Common myeloid progenitor, CD34-positive (primary cell): ENCODE results near the gene ANKRD52.
A peak's percentile ranks its signal among the peaks of the same experiment; 100 is the strongest.

Experiments
- CTCF ChIA-PET: fragments of 350-600 bp; sonication (Branson Sonifier 250); formaldehyde crosslinking; loops from one replicate; lab custom pipeline; 2021; ENCODE audit warnings: antibody characterized with exemption; lab: Charles Lee
- POLR2A ChIA-PET: fragments of 350-600 bp; sonication (Branson Sonifier 250); formaldehyde crosslinking; loops from one replicate; lab custom pipeline; 2021; ENCODE audit warnings: antibody characterized with exemption; lab: Charles Lee
- DNase-seq, 3 donors: peaks; one replicate each; pipeline versions ENCODE4 v3.0.0 to v3.0.0-alpha.2; 2013
- H3K27ac ChIP-seq, 2 experiments: 1 replicate in 1 of 2; 2 replicates in 1 of 2; pipeline ENCODE4 v1.7.0; 2013; ENCODE audit warnings: inconsistent platforms in 2 of 2, low read length in 2 of 2, mild to moderate bottlenecking in 2 of 2, low read depth in 1 of 2, moderate library complexity in 1 of 2; ENCODE audit not compliant: severe bottlenecking in 2 of 2, insufficient read depth in 1 of 2, poor library complexity in 1 of 2
- H3K27me3 ChIP-seq, 5 experiments: replicated peaks in 2 of 5; 1 replicate in 3 of 5; 2 replicates in 2 of 5; pipeline versions ENCODE4 v1.6.1 to v1.7.0; 2013; ENCODE audit warnings: low read length in 4 of 5, mild to moderate bottlenecking in 2 of 5, moderate library complexity in 2 of 5, inconsistent platforms in 1 of 5; ENCODE audit not compliant: insufficient read depth in 5 of 5, control insufficient read depth in 4 of 5
- H3K36me3 ChIP-seq, 4 experiments: 1 replicate in 2 of 4; 2 replicates in 2 of 4; pipeline versions ENCODE4 v1.6.1 to v1.7.0; 2013; ENCODE audit warnings: low read length in 3 of 4, control low read depth in 1 of 4, mild to moderate bottlenecking in 1 of 4; ENCODE audit not compliant: control insufficient read depth in 4 of 4, insufficient read depth in 4 of 4
- H3K4me1 ChIP-seq, 4 experiments: 1 replicate in 3 of 4; 2 replicates in 1 of 4; pipeline versions ENCODE4 v1.6.1 to v1.7.1; 2013; ENCODE audit warnings: low read length in 3 of 4, mild to moderate bottlenecking in 3 of 4, control low read depth in 1 of 4, inconsistent platforms in 1 of 4, moderate library complexity in 1 of 4; ENCODE audit not compliant: control insufficient read depth in 4 of 4, insufficient read depth in 4 of 4; ENCODE audit errors: control extremely low read depth in 1 of 4
- H3K4me3 ChIP-seq, 7 experiments: 1 replicate in 4 of 7; 2 replicates in 3 of 7; pipeline versions ENCODE4 v1.5.1 to v1.7.0; 2013; ENCODE audit warnings: mild to moderate bottlenecking in 7 of 7, low read length in 6 of 7, moderate library complexity in 6 of 7, inconsistent platforms in 2 of 7, low read depth in 2 of 7, control low read depth in 1 of 7; ENCODE audit not compliant: insufficient read depth in 4 of 7, control insufficient read depth in 1 of 7; ENCODE audit errors: extremely low read depth in 1 of 7
- H3K9me3 ChIP-seq, 5 experiments: 1 replicate in 4 of 5; 2 replicates in 1 of 5; pipeline versions ENCODE4 v1.6.1 to v1.7.1; 2013; ENCODE audit warnings: low read length in 4 of 5, mild to moderate bottlenecking in 2 of 5, inconsistent platforms in 1 of 5, low read depth in 1 of 5, moderate library complexity in 1 of 5; ENCODE audit not compliant: control insufficient read depth in 4 of 5, insufficient read depth in 2 of 5; ENCODE audit errors: control extremely low read depth in 1 of 5
- WGBS: methylation state at CpG from one replicate; pipeline ENCODE4 v1.1.5; 2013; ENCODE audit not compliant: insufficient coverage; 5-methylcytosine and 5-hydroxymethylcytosine counted together

ANKRD52 gene

DNA sequence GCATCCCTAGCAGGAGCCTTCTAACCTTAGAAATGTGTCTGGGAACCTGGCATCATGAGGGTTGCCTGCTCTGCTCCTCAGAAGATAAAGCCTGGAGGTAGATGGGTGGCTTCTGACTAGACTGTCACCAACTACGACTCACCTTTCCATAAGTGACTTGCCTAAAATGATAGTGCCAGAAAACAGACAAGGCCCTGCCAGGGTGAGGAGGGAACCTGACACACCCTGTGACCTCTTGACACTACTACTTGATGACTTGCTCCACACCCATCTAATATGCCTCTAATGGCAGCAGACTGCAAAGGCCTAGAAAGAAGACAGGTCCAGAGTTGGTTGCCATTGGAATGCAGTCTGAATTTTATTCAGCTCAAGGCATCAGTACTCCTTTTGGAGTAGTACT lies 45.8 kb downstream of the ANKRD52 start:
- ChIA-PET POLR2A (no interaction called here), CTCF (interaction anchor here (0.6 to 1.2 kb wide), 2 partner anchors 15 to 39 kb away, joined by 3 read pairs; no protein-coding TSS in a partner anchor)
- H3K27me3 ChIP-seq, result no peaks in the 10 kb centered on the region
- no peaks in the 10 kb centered on the region for H3K4me1 ChIP-seq
- H3K4me3 ChIP-seq, result no peak overlapping the region
- DNase-seq, result no peak
- WGBS, result no CpG with 5 or more reads among the region's 1 CpG
- H3K27ac ChIP-seq, result no peak overlapping the region
- no peaks in the 10 kb centered on the region for H3K9me3 ChIP-seq
- H3K36me3 ChIP-seq, result peaks cover 28 to 74% (median 50%) of the 10 kb centered on the region in 4 experiments

DNA sequence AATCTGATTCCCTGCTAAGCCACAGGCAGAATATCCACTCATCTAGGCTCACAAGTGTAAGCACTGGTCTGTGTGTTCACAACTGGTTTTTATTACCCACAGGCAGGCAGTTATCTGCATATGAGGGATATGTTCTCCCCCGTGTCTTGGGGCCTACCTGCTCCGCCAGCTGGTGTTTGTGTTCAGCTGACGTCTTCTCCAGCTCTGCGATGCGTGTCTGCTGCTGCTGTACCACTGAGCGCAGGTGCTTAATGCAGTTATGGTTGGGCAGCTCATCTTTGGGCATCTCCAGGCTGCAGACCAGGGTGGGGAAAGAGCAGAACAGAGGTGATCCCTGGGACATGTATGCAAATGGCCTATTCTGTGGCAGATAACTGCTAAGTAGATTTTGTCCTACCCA lies 50.2 kb downstream of the ANKRD52 start:
- no peak overlapping the region for H3K4me3 ChIP-seq
- no peaks in the 10 kb centered on the region for H3K9me3 ChIP-seq
- H3K4me1 ChIP-seq, result peaks cover 0 to 22% (median 13%) of the 10 kb centered on the region in 4 experiments
- POLR2A ChIA-PET, result interaction anchor here (1.2 kb wide), 1 partner anchor 13 kb away, joined by 5 read pairs; the partner anchor contains the start of gene RNF41
- no peak overlapping the region for H3K27ac ChIP-seq
- peaks cover 24 to 69% (median 48%) of the 10 kb centered on the region in 4 experiments for H3K36me3 ChIP-seq
- peak in 1 of 3 donors; percentile 4 for DNase-seq
- CTCF ChIA-PET, result interaction anchor here (1.0 to 6.5 kb wide), 13 partner anchors 9 to 256 kb away, joined by 3 to 103 read pairs (median 14); partner anchors contain the start of genes ANKRD52, COQ10A, RNF41 and SLC39A5
- H3K27me3 ChIP-seq, result no peaks in the 10 kb centered on the region
- 95% methylated on average over 6 of the region's 6 CpGs for WGBS

DNA sequence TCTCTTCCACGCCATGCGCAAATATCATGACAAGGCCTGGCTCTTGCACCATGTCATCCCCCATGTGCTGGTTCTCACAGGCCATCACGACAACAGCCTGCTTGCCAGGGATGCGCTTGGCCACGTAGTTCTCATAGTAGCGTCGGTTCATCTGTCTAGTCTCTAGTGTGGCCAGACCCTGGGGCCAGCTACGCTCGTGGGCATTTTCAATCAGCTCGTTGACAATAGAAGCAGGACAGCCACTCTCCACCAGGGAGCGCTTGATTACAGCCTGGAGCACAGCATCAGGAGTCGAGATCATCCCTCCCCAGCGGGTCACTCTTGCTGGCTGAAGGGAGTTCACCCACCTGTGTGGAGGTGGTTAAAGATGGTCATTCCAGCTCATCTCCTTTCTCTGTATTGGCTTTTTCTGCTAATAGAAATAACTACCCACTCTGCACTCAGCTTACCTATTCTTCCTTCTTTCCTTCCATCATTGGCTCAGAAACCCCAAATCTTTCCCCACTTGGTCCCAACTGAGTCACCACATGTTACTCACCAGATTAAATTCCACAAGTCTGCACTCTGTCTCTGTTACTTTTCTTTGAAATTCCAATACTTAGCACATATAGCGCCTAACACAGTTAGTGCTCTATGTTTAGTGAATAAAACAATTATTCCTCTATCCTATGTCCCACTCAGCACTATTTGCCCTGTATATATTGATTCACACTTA lies 51.6 kb downstream of the ANKRD52 start:
- CTCF ChIA-PET, result interaction anchor here (0.7 to 6.5 kb wide), 25 partner anchors 8 to 264 kb away, joined by 3 to 103 read pairs (median 6); partner anchors contain the start of genes ANKRD52, COQ10A, RNF41 and RPL41

DNA sequence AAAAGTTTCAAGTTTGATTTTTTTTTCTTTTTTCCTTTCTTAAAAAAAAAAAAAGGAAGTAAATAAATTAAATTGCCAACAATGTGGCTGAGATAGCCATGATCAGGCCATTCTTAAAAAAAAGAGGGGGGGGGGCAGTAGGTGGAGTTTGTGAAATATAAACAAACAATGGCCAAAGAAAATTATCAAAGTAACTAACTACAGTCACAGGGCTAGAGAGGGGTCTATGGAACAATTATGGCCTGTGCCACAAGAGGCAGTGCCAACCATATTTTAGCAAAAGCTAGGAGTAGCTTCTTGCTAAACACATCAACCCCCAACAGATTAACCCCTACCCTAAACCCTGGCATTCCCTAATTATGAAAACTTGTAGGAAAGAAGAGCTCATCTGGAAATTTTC lies 52.7 kb downstream of the ANKRD52 start:
- H3K4me3 ChIP-seq, result peak overlapping the region in 1 of 7 experiments; percentile 37
- no peaks in the 10 kb centered on the region for H3K27me3 ChIP-seq
- peak overlapping the region; percentile 7 to 77 for H3K27ac ChIP-seq
- POLR2A ChIA-PET, result interaction anchor here (1.0 to 2.0 kb wide), 3 partner anchors 16 to 61 kb away, joined by 3 to 21 read pairs (median 5); partner anchors contain the start of genes COQ10A, RNF41 and SMARCC2
- H3K36me3 ChIP-seq, result peaks cover 18 to 50% (median 32%) of the 10 kb centered on the region in 4 experiments
- peaks cover 0 to 22% (median 13%) of the 10 kb centered on the region in 4 experiments for H3K4me1 ChIP-seq
- DNase-seq, result peak; percentile 82 to 90 (median 88)
- no peaks in the 10 kb centered on the region for H3K9me3 ChIP-seq
- CTCF ChIA-PET, result interaction anchor here (0.7 to 6.5 kb wide), 19 partner anchors 10 to 93 kb away, joined by 3 to 103 read pairs (median 6); partner anchors contain the start of genes ANKRD52, COQ10A, RNF41 and SLC39A5

More for the DNA sequence above, 51.6 kb downstream of the ANKRD52 start:
- no peaks in the 10 kb centered on the region for H3K27me3 ChIP-seq
- H3K27ac ChIP-seq, result no peak overlapping the region
- no peaks in the 10 kb centered on the region for H3K9me3 ChIP-seq
- no peak overlapping the region for H3K4me3 ChIP-seq
- H3K4me1 ChIP-seq, result peaks cover 0 to 22% (median 13%) of the 10 kb centered on the region in 4 experiments
- POLR2A ChIA-PET, result interaction anchor here (1.1 to 2.0 kb wide), 3 partner anchors 16 to 60 kb away, joined by 4 to 6 read pairs (median 5); partner anchors contain the start of genes COQ10A and SMARCC2
- peaks cover 20 to 56% (median 38%) of the 10 kb centered on the region in 4 experiments for H3K36me3 ChIP-seq
- 86% methylated on average over 11 of the region's 14 CpGs for WGBS
- peak in 2 of 3 donors; percentile 54 to 55 for DNase-seq

DNA sequence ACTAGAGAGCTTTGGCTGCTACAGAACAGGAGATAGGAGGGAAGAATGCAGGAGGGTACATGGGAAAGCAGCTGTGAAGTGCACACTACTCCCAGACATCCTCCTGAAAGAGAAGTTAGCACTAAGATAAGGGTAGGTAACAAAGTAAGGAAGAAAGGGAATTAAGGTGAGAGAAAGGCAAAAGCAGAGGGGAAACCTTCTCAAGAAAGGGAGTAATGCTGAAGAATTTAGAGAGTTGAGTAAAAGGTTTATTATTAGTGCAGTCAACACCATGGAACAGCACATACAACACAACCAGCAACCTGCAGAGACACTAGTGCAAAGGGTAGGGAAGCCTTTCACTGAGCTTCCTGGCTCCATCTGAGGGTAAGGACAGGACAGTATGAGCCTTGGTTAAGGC lies 53.9 kb downstream of the ANKRD52 start:
- Histone ChIP-seq H3K4me3 (no peak overlapping the region), H3K27me3 (no peaks in the 10 kb centered on the region), H3K9me3 (no peaks in the 10 kb centered on the region), H3K27ac (peak overlapping the region in 1 of 2 experiments; percentile 77), H3K4me1 (peaks cover 0 to 22% (median 13%) of the 10 kb centered on the region in 4 experiments), H3K36me3 (peaks cover 10 to 42% (median 26%) of the 10 kb centered on the region in 4 experiments)
- POLR2A ChIA-PET, result interaction anchor here (0.6 to 2.0 kb wide), 2 partner anchors 17 to 1528 kb away, joined by 3 to 21 read pairs; partner anchors contain the start of gene RNF41
- DNase-seq, result no peak
- CTCF ChIA-PET, result interaction anchor here (0.9 to 6.5 kb wide), 14 partner anchors 9 to 84 kb away, joined by 3 to 103 read pairs (median 16); partner anchors contain the start of genes ANKRD52, RNF41, SLC39A5 and SMARCC2

DNA sequence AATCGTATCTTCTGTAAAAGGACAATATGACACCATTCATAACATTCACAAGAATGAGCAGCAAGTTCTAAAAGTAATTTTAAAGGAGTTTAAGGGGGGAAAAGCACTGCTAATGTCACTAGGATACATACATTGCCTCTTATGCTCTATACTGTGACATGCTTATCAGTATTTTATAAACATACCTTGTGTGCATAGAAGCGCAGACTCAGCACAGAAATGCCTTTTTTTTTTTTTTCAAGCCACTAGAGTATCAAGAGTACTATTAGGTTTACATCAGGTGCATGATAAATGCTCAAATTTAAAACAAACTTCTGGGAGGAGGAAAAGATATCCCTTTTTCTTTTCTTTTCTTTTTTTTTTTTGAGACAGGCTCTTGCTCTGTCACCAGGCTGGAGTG lies 55.3 kb downstream of the ANKRD52 start:
- H3K4me3 ChIP-seq, result no peak overlapping the region
- H3K9me3 ChIP-seq, result no peaks in the 10 kb centered on the region
- peaks cover 6 to 32% (median 20%) of the 10 kb centered on the region in 4 experiments for H3K36me3 ChIP-seq
- POLR2A ChIA-PET, result interaction anchor here (1.1 kb wide), 1 partner anchor 20 kb away, joined by 4 read pairs; no protein-coding TSS in a partner anchor
- H3K27ac ChIP-seq, result peak overlapping the region in 1 of 2 experiments; percentile 56
- CTCF ChIA-PET, result interaction anchor here (1.0 to 6.5 kb wide), 7 partner anchors 11 to 83 kb away, joined by 3 to 103 read pairs (median 4); partner anchors contain the start of genes ANKRD52 and RNF41
- H3K4me1 ChIP-seq, result peaks cover 0 to 22% (median 13%) of the 10 kb centered on the region in 4 experiments
- H3K27me3 ChIP-seq, result no peaks in the 10 kb centered on the region
- DNase-seq, result no peak
- 67% methylated on average over 1 of the region's 2 CpGs for WGBS
